KOPT-K1 (cell line): Measurements from ENCODE around the gene SLC25A46.
"Not testable (repeated sequence)": the region's sequence is repeated elsewhere in the genome, so short reads cannot be mapped to it uniquely, and the experiment has no call there.

Experiments
- H3K27ac ChIP-seq: fragments of 200-600 bp; sonication (generic); 2 replicates; pipeline ENCODE4 v1.5.1; 2016; ENCODE audit warnings: antibody characterized with exemption, mild to moderate bottlenecking, low read depth, low read length; ENCODE audit not compliant: poor library complexity, severe bottlenecking
- H3K36me3 ChIP-seq: fragments of 200-600 bp; sonication (generic); 2 replicates; pipeline ENCODE4 v1.5.1; 2017; ENCODE audit warnings: antibody characterized with exemption, mild to moderate bottlenecking, low read length, moderate library complexity; ENCODE audit not compliant: insufficient read depth
- H3K9me3 ChIP-seq: fragments of 200-600 bp; sonication (generic); 2 replicates; pipeline ENCODE4 v1.5.1; 2017; ENCODE audit warnings: antibody characterized with exemption, low read length, mild to moderate bottlenecking; ENCODE audit not compliant: insufficient read depth, poor library complexity, severe bottlenecking

SLC25A46 gene

DNA sequence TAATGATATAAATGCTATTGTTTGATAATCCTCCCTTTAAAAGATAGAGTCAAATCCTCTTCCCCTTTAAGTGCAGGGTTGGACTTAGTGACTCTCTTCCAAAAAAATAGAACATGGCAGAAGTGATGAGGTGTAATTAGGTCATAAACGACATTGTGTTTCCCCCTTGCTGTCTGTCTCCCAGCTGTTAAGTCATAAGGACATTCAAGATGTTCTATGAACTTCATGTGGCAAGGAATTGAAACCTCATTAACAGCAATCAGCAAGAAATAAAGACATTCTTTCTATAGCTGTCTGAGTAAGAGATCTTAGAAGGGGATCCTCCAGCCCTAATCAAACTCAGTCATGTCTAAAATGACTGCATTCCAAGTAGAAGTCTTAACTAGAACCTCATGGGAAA, 3.3 kb upstream of the SLC25A46 start:
- peaks cover 3% of the 10 kb centered on the region; the same call in 1 of the 2 replicates for H3K36me3 ChIP-seq
- no peak overlapping the region for H3K27ac ChIP-seq
- peaks cover 7% of the 10 kb centered on the region for H3K9me3 ChIP-seq

DNA sequence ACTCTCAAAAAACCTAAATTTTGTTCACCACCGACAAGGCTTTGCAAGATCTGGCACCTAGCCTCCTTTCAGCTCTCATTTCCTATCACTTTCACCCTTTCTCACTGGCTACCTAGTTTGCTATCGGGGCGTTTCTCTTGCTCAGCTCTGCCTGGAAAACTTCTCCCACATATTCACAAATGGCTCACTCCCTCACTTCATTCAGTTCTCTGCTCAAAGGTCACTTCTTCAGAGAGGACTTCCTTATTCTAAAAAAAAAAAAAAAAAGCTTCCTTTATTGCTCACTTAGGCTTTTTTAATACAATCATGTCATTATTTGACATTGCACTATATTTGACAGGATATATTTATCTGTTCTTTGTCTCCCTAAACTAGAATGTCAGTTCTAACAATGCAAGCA, 2.1 kb upstream of the SLC25A46 start:
- Histone ChIP-seq H3K27ac (no peak overlapping the region), H3K36me3 (peaks cover 13% of the 10 kb centered on the region; the same call in 1 of the 2 replicates), H3K9me3 (peaks cover under 1% of the 10 kb centered on the region)

DNA sequence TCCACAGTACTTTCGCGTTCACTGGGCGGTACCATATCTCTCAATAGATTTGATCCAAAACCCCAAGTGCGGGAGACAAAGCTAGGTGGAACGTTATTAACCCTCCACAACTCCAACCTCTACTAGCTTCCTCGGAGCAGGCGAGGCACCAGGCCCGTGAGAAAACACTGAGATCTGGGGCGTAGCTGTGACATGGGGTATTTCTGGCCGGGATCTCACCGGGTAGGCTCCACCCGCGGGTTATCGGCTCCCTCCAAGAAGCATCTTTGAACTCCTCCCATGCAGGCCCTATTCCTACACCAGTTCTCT, 350 bp upstream of the SLC25A46 start:
- Histone ChIP-seq H3K36me3 (peaks cover 19% of the 10 kb centered on the region; the same call in 1 of the 2 replicates), H3K9me3 (no peaks in the 10 kb centered on the region), H3K27ac (peak overlapping the region; percentile 92)

DNA sequence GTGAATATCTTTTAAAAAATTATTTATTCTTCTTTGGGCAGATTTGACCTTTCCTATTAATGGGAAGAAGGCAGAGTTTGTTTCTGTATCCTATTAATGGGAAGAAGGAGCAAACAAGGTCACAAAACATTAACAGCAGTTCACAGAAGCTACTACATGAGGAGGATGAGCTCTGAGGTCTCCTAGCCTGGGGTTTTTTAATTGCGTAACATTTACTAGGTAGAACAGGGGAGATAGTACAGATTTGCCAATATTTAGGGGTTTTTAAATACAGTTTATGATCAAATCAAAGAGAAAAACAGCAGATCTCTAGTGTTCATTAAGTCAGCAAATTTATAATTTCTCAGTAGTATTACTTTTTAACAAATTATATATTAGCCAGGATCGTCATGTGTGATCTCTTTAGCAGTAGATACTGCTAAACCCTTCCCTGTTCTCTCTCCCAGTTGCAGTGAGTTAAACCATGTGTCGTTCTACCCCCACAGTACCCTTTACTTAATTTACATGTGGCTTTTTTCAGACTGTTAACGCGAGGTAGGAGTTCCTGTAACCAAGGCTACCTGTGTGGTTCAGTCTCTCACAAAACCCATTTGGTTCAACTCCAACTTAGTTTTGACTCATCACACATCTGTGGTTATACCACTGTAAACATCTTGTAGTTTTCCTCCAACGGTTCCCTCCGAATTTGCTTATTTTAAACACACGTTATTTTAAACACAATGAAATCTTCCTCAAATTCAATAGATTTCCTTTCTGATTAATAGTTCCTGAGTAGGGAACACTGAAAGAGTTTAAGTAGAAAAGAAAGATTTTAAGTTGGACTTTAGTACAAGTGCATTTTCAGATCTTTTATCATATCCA, 13.3 kb downstream of the SLC25A46 start:
- peaks cover 69% of the 10 kb centered on the region for H3K36me3 ChIP-seq
- peak overlapping the region; percentile 99 for H3K27ac ChIP-seq
- no peaks in the 10 kb centered on the region for H3K9me3 ChIP-seq

DNA sequence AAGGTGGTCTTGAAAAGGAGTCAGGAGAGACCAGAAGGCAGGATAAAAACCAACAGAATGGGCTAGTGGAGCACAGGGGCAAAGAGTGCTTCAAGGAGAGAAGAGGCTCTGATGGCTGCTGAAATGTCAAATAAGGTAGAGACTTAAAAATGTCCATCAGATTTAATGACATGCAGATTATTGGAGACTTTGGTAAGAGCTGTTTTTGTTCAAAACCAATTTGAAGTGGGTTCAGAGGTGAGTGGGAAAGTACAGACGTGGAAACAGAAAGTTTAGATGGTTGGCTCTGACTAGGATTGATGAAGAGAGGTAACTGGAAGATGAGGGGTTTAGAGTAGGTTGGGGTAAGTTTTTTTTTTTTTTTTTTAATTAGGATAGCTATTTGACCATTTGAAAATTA, 14.1 kb downstream of the SLC25A46 start:
- Histone ChIP-seq H3K9me3 (no peaks in the 10 kb centered on the region), H3K27ac (peak overlapping the region; percentile 99), H3K36me3 (peaks cover 70% of the 10 kb centered on the region)

DNA sequence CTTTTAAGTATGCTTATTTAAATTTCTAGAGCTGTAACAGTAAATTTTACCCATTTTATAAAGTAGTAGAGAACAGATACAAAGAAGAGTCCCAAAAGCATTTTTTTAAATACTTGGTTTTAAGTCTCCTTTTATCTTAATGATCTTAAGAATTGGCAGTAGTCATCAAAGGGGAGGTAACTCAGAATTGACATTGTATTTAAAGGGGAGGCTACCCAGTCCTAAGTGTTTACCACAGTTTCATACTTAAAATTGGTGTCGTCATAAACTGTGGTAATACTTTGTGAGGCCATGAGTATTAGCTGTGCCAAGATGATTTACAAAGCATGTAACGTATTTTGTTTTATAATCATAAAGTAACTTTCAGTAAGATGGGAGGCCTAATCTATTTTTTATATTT, 14.8 kb downstream of the SLC25A46 start:
- H3K9me3 ChIP-seq: no peaks in the 10 kb centered on the region
- peaks cover 71% of the 10 kb centered on the region for H3K36me3 ChIP-seq
- peak overlapping the region; percentile 99 for H3K27ac ChIP-seq

DNA sequence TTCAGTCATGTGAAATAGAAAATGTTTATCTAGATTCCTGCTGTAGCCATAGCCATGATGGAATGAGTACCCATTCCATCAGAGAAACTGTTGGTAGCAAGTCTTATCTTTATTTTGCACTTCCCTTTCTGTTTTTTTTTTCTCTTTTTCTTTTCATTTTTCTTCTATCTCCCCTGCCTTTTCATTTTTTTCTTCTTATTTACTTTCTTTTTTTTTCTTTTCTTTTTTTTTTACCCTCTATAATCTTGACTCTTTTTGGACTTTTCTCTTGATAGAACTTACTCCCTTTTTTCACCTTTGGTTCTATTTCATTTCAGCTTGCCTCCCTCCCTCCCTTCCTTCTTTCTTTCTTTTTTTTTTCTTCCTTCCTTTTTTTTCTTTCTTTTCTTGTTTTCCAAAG, 15.4 kb downstream of the SLC25A46 start:
- no peaks in the 10 kb centered on the region for H3K9me3 ChIP-seq
- H3K36me3 ChIP-seq: peaks cover 71% of the 10 kb centered on the region
- H3K27ac ChIP-seq: peak overlapping the region; percentile 99

DNA sequence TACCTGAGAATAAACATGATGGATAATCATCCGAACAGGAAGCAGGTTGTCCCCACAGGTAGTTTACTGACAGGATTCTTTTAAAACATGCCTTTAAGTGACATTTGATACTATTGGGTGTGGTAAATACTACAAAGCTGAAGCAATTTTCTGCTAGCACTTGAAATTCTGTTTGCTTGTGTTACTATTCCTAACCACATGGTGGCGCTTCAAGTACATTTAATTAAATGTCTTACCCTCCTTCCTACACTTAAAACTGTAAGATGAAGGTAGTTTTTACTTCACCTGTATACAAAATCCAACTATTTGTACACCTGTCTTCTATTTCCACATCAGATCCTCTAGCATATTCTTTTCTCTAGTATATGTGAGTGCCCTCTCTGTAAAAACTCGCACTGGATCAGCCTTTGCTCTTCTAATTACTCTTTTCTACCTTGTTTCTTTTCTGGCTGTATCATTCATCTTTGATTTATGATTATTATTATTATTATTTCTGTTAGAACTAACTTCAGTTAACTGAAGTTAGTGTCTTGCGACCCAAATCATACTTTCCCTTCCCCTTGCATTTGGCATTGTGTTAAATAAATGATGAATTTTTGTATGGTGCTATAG, 18.4 kb downstream of the SLC25A46 start:
- no peaks in the 10 kb centered on the region for H3K9me3 ChIP-seq
- peaks cover 80% of the 10 kb centered on the region for H3K36me3 ChIP-seq
- H3K27ac ChIP-seq: no peak overlapping the region

DNA sequence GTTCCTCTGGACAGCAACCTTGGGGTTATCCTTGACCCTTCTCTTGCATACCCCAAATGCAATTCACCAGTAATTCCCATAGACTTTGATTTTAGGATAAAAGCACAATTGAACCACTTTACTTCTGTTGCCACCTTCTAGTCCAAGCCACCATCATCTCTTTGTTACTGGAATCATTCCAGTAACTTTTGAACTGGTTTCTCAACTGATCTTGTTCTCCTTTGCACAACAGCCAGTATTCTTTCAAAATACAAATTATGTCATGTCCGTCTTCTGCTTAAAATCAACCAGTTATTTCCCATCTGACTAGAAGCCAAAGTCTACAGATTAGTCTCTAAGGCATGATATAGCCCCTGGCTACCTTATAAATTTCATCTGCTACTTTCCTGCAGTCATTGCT, 21.4 kb downstream of the SLC25A46 start:
- no peak overlapping the region for H3K27ac ChIP-seq
- H3K36me3 ChIP-seq: peaks cover 96% of the 10 kb centered on the region
- no peaks in the 10 kb centered on the region for H3K9me3 ChIP-seq

DNA sequence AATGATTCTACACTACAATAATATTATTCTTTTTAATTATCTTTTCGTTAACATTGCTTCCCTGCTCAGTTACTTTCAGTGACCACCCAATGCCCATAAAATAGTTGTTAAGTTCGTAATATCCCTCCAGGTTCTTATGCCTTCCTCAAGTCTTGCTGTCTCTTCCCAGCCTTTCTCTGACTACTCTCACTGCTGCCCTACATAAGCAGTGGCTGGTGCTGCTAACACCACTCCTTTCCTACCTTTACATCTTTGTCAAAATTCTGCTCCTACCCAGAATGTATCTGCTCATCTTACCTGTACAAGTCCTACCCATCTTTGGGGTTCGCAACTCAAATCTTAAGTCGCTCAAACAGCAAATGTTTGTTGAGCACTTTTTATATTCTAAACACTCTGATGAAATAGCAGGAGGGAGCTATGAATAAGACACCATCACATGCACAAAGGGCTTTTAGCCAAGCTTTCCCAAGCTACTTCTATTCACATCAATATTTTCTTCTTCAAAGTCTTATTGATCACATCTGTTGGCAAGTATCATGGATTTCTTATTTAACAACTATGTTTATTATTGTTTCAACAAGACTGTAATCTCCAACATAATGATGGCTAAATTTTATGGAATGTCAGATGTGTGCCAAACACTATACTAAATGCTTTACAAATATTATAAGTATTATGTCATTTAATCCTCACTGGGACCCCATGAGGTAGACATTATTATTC, 29.5 kb downstream of the SLC25A46 start:
- H3K36me3 ChIP-seq: peaks cover 15% of the 10 kb centered on the region
- H3K9me3 ChIP-seq: no peaks in the 10 kb centered on the region
- no peak overlapping the region for H3K27ac ChIP-seq

DNA sequence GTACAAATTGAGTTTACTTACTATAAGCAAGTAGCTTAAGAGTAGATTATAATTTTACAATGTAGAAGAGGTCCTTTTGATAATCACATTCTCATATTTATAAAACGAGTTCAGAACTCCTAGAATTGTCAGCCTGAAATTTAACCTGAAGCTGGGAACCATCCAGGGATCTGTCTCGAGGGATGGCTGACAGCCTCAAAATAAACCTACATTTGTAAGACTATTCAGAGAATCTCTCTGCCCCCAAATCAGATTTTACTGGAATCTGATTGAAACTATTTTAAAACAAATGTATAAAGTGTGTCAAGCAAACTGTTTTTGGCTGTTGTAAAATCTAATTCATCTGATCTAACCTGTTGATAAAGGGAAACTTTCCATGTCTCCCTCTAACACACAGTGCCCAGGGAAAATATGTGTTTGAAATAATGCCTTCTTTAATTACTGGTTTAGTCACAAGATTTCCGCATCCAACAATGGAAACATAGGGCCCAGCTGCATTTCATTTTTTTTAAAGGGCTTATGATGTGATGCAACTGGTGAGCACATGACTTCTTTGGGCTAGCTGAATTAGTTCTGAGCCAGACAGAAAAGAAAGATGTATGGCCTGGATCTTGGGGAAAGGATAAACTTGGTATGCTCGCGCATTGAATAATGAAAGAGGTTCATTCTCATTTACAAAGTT, 30.3 kb downstream of the SLC25A46 start:
- H3K9me3 ChIP-seq: no peaks in the 10 kb centered on the region
- no peak overlapping the region for H3K27ac ChIP-seq
- peaks cover 8% of the 10 kb centered on the region for H3K36me3 ChIP-seq

DNA sequence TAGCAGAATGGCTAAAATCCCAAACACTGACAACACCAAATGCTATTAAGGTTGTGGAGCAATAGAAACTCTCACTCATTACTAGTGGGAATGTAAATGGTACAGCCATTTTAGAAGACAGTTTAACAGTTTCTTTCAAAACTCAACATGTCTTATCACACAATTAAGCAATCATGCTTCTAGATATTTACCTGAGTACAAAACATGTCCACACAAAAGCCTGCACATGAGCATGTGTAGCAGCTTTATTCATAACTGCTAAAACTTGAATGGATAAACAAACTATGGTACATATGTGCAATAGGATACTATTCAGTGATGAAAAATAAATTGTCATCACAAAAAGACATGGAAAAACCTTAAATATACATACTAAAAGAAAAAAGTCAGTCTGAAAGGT, 31.5 kb downstream of the SLC25A46 start:
- H3K36me3 ChIP-seq: no peaks in the 10 kb centered on the region; the same call in 1 of the 2 replicates
- no peak overlapping the region for H3K27ac ChIP-seq
- H3K9me3 ChIP-seq: no peaks in the 10 kb centered on the region

DNA sequence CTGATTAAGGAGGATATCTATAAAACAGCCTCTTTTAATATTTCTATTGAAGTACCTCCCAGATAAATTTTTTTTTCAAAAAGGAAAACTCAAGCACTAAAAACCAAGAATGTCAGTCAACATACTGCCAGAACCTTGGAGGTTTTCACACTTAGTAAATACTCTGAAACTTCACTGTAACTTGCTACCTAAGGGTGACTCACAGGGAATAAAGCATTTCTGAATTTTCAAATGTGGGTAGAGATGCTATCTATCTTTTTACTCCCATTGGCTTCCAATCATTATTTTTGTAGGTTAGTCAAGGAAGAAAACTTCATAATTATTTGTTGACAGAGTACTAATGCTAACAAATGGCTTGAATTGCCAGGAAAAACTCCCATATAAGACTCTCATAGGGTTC, 46.1 kb downstream of the SLC25A46 start:
- H3K36me3 ChIP-seq: no peaks in the 10 kb centered on the region
- no peaks in the 10 kb centered on the region for H3K9me3 ChIP-seq
- no peak overlapping the region for H3K27ac ChIP-seq

DNA sequence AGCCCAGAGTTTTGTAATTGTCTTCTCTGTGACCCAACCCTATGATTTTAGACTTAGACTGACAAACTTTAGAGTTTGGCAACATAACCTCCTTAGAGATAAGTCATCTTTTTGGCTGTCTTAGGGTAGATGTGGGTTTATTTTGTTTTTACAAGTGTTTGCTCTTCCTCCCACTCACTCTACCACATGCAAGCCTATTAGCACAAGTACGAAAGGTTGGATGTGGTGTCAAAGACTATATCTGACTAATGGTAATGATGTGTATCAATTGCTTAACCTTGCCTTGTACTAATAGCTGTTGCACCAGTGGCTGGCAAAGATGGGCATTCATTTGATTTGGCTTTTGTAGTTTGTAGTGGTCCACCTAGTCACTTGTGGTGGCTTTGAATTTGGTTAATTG, 46.5 kb downstream of the SLC25A46 start:
- H3K9me3 ChIP-seq: no peaks in the 10 kb centered on the region
- H3K36me3 ChIP-seq: no peaks in the 10 kb centered on the region
- no peak overlapping the region for H3K27ac ChIP-seq

DNA sequence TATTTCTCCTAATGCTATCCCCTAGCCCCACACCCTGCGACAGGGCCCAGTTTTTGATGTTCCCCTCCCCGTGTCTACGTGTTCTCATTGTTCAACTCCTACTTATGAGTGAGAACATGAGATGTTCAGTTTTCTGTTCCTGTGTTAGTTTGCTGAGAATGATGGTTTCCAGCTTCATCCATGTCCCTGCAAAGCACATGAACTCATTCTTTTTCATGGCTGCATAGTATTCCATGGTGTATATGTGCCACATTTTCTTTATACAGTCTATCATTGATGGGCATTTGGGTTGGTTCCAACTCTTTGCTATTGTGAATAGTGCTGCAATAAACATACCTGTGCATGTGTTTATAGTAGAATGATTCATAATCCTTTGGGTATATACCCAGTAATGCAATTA, 49.2 kb downstream of the SLC25A46 start:
- H3K36me3 ChIP-seq, H3K9me3 ChIP-seq, H3K27ac ChIP-seq: not testable (repeated sequence)
